OCI-LY1 (cell line): ENCODE data around the gene HSPD1.

Experiments used
- H2AFZ ChIP-seq: fragments of 200-600 bp; sonication (generic), shearing (Covaris generic); 2 replicates; pipeline ENCODE4 v1.6.0; 2014; ENCODE audit warnings: antibody characterized with exemption, mild to moderate bottlenecking, low read length
- H3F3A ChIP-seq: fragments of 200-600 bp; sonication (generic), shearing (Covaris generic); 2 replicates; pipeline ENCODE4 v1.6.0; 2014; ENCODE audit warnings: mild to moderate bottlenecking, antibody characterized with exemption, low read length, moderate library complexity; ENCODE audit not compliant: insufficient read depth
- H3K27ac ChIP-seq: fragments of 200-600 bp; sonication (generic); 2 replicates; pipeline ENCODE4 v1.5.1; 2014; ENCODE audit warnings: low read length, mixed run types, mild to moderate bottlenecking, low read depth; ENCODE audit not compliant: poor library complexity, severe bottlenecking
- H3K27me3 ChIP-seq: fragments of 200-600 bp; sonication (generic); 2 replicates; pipeline ENCODE4 v1.6.0; 2014; ENCODE audit warnings: antibody characterized with exemption, mild to moderate bottlenecking, low read length, moderate library complexity; ENCODE audit not compliant: insufficient read depth
- H3K36me3 ChIP-seq: fragments of 200-600 bp; sonication (generic); 2 replicates; pipeline ENCODE4 v1.6.1; 2014; ENCODE audit warnings: mild to moderate bottlenecking, antibody characterized with exemption, low read length, moderate library complexity, mixed read lengths; ENCODE audit not compliant: insufficient read depth
- H3K4me1 ChIP-seq: fragments of 200-600 bp; sonication (generic); 2 replicates; pipeline ENCODE4 v1.5.1; 2014; ENCODE audit warnings: mild to moderate bottlenecking, low read length, moderate library complexity; ENCODE audit not compliant: insufficient read depth, severe bottlenecking
- H3K4me2 ChIP-seq: fragments of 200-600 bp; sonication (generic), shearing (Covaris generic); 2 replicates; pipeline ENCODE4 v1.6.1; 2014; ENCODE audit warnings: low read length
- H3K4me3 ChIP-seq: fragments of 200-600 bp; sonication (generic); 2 replicates; pipeline ENCODE4 v1.5.1; 2014; ENCODE audit warnings: low read length, low read depth, mild to moderate bottlenecking, mixed read lengths; ENCODE audit not compliant: poor library complexity, severe bottlenecking
- H3K79me2 ChIP-seq: fragments of 200-600 bp; shearing (Covaris generic); 2 replicates; pipeline ENCODE4 v1.6.1; 2016; ENCODE audit warnings: mixed run types, low read length, mixed read lengths; ENCODE audit not compliant: insufficient read depth
- H3K9ac ChIP-seq: fragments of 200-600 bp; sonication (generic), shearing (Covaris generic); 2 replicates; pipeline ENCODE4 v1.6.1; 2014; ENCODE audit warnings: mild to moderate bottlenecking, low read length, mixed read lengths
- H3K9me2 ChIP-seq: fragments of 200-600 bp; sonication (generic), shearing (Covaris generic); 2 replicates; pipeline ENCODE4 v1.6.1; 2014; ENCODE audit warnings: low read depth, mild to moderate bottlenecking, low read length, mixed read lengths
- H3K9me3 ChIP-seq: fragments of 200-600 bp; shearing (Covaris generic); 2 replicates; pipeline ENCODE4 v1.6.1; 2014; ENCODE audit warnings: low read length, mixed read lengths
- H4K20me1 ChIP-seq: fragments of 200-600 bp; sonication (generic), shearing (Covaris generic); 2 replicates; pipeline ENCODE4 v1.6.0; 2016; ENCODE audit warnings: mild to moderate bottlenecking, low read length; ENCODE audit not compliant: insufficient read depth
- EZH2 ChIP-seq: fragments of 200-600 bp; sonication (generic), shearing (Covaris generic); IDR thresholded peaks from 2 replicates; pipeline ENCODE4 v1.8.0; 2017; ENCODE audit warnings: borderline replicate concordance, mixed run types, mild to moderate bottlenecking, antibody characterized with exemption, low read length, moderate library complexity, mixed read lengths
- TF ChIP-seq, protein P1 (sequence below): fragments of 200-600 bp; sonication (generic), shearing (Covaris generic); IDR thresholded peaks from 2 replicates; pipeline ENCODE4 v1.5.1; 2017; ENCODE audit warnings: mild to moderate bottlenecking, antibody characterized with exemption, low read length, moderate library complexity, mixed read lengths

Gene HSPD1

DNA sequence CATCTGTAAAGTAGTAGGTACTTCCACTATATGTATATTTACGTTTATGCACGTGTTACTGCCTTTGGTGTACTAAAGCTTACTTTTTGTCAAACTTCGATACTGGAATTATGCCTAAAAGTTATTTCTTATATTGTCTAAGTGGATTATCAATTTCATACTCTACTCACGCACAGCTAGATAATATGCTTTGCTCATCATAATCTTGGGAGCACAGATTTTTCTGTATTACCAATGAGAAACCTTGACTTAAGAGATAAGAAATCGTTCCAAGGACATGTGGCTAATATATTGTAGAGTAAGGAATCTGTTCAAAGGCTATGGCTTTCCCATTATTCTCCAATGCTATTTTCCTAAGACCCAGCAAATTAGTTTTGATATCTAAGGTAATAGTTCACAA, 7.0 kb upstream of the HSPD1 start:
- Histone ChIP-seq H3K4me3 (no peak overlapping the region), H2AFZ (no peak overlapping the region), H3K27ac (no peak overlapping the region), H3K36me3 (peaks cover 53% of the 10 kb centered on the region), H3K9me2 (no peaks in the 10 kb centered on the region), H3K9ac (no peak overlapping the region), H3F3A (peaks cover 3% of the 10 kb centered on the region; the same call in 1 of the 2 replicates), H3K4me2 (no peak overlapping the region), H3K4me1 (peaks cover 13% of the 10 kb centered on the region), H3K9me3 (no peaks in the 10 kb centered on the region), H3K79me2 (peaks cover 15% of the 10 kb centered on the region), H4K20me1 (no peaks in the 10 kb centered on the region), H3K27me3 (no peaks in the 10 kb centered on the region)
- TF ChIP-seq EZH2: no peak
- TF ChIP-seq, protein P1, sequence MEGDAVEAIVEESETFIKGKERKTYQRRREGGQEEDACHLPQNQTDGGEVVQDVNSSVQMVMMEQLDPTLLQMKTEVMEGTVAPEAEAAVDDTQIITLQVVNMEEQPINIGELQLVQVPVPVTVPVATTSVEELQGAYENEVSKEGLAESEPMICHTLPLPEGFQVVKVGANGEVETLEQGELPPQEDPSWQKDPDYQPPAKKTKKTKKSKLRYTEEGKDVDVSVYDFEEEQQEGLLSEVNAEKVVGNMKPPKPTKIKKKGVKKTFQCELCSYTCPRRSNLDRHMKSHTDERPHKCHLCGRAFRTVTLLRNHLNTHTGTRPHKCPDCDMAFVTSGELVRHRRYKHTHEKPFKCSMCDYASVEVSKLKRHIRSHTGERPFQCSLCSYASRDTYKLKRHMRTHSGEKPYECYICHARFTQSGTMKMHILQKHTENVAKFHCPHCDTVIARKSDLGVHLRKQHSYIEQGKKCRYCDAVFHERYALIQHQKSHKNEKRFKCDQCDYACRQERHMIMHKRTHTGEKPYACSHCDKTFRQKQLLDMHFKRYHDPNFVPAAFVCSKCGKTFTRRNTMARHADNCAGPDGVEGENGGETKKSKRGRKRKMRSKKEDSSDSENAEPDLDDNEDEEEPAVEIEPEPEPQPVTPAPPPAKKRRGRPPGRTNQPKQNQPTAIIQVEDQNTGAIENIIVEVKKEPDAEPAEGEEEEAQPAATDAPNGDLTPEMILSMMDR: no peak

DNA sequence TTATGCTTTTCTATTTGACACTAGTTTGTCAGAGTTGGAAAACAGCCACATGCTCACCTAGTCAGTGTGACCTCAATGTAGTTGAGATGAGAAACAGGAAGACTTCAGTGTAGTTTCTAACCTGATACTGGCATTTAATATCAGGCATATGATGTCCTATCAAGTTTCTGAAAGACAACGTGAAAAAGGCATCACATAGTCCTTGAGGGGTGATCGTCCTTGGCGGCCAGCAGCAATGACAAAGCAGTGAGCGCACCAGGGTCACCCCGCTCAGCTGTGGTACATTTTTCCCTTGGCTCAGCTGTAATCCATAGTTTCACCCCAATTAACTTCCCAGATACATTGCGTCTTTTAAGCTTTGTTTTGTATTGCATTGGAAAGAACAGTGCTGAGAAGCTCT, 4.9 kb upstream of the HSPD1 start:
- no peaks in the 10 kb centered on the region for H3K9me3 ChIP-seq
- H3K36me3 ChIP-seq: peaks cover 65% of the 10 kb centered on the region

DNA sequence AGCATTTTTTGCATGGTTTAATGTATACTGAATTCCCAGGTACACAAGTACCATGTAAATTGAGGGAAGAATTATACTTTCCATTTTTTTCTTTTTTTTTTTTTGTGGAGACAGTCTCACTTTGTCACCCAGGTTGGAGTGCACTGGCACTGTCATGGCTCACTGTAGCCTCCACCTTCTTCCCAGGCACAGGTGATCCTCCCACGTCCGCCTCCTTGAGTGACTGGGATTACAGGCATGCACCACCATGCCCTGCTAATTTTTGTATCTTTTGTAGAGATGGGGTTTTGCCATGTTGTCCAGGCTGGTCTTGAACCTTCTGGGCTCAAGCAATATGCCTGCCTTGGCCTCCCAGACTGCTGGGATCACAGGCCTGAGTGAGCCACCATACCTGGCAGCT, 4.4 kb upstream of the HSPD1 start:
- Histone ChIP-seq H3K4me1 (peaks cover 17% of the 10 kb centered on the region), H3K27ac (no peak overlapping the region), H2AFZ (no peak overlapping the region), H3K9me2 (no peaks in the 10 kb centered on the region), H3K36me3 (peaks cover 70% of the 10 kb centered on the region), H4K20me1 (no peaks in the 10 kb centered on the region), H3K4me2 (no peak overlapping the region), H3K9ac (no peak overlapping the region), H3K27me3 (no peaks in the 10 kb centered on the region), H3K9me3 (no peaks in the 10 kb centered on the region), H3K79me2 (peaks cover 33% of the 10 kb centered on the region), H3K4me3 (no peak overlapping the region), H3F3A (peaks cover 3% of the 10 kb centered on the region; the same call in 1 of the 2 replicates)
- TF ChIP-seq, protein P1: no peak
- TF ChIP-seq EZH2: no peak

More for the DNA sequence above, 4.9 kb upstream of the HSPD1 start:
- peaks cover 17% of the 10 kb centered on the region for H3K4me1 ChIP-seq
- no peaks in the 10 kb centered on the region for H3K27me3 ChIP-seq
- no peak overlapping the region for H3K9ac ChIP-seq
- H3F3A ChIP-seq: peaks cover 3% of the 10 kb centered on the region; the same call in 1 of the 2 replicates
- no peak overlapping the region for H3K4me3 ChIP-seq
- H3K27ac ChIP-seq: no peak overlapping the region
- TF ChIP-seq EZH2: no peak
- TF ChIP-seq, protein P1: no peak
- no peaks in the 10 kb centered on the region for H4K20me1 ChIP-seq
- H2AFZ ChIP-seq: no peak overlapping the region
- H3K4me2 ChIP-seq: no peak overlapping the region
- H3K79me2 ChIP-seq: peaks cover 28% of the 10 kb centered on the region
- no peaks in the 10 kb centered on the region for H3K9me2 ChIP-seq
